GM06990 (cell line): ENCODE measurements around the gene CD93.

ENCODE experiments used
- DNase-seq: peaks from one replicate; pipeline ENCODE4 v3.0.0-alpha.2; 2011; ENCODE audit not compliant: insufficient read length; ENCODE audit errors: extremely low read depth
- H3K27me3 ChIP-seq: replicated peaks from 2 replicates; pipeline ENCODE4 v1.6.0; 2011; ENCODE audit warnings: low read length; ENCODE audit not compliant: control insufficient read depth, insufficient read depth
- H3K36me3 ChIP-seq: 2 replicates; pipeline ENCODE4 v1.5.1; 2011; ENCODE audit warnings: low read length; ENCODE audit not compliant: control insufficient read depth, insufficient read depth
- H3K4me3 ChIP-seq: replicated peaks from 2 replicates; pipeline ENCODE4 v1.5.1; 2011; ENCODE audit warnings: low read depth, mild to moderate bottlenecking, control low read depth, low read length
- TF ChIP-seq, protein P1 (sequence below): IDR thresholded peaks from 2 replicates; pipeline ENCODE4 v1.5.1; 2011; ENCODE audit warnings: low read length, control low read depth, mild to moderate bottlenecking, inconsistent platforms; ENCODE audit not compliant: insufficient read depth, poor library complexity, severe bottlenecking

CD93 gene

DNA sequence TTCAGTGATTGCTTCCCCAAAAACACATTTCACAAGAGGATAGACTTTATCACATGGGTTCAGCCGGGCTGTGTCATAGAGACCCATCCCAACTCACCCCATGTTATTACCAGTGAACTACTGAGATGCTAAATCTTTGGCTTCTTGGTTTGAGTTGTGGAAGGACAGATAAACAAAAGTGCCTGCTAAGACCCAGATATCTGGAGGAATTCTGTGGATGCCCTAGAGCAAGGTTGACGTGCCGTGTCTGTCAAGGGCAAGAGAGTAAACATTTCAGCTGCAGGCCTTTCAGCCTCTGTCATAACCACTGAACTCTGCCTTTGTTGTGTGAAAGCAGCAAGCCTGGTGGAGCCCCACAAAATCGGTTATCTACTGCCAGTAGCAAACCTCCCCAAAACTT, 25.5 kb downstream of the CD93 start:
- Histone ChIP-seq H3K27me3 (no peaks in the 10 kb centered on the region), H3K4me3 (no peak overlapping the region), H3K36me3 (no peaks in the 10 kb centered on the region)
- TF ChIP-seq, protein P1, sequence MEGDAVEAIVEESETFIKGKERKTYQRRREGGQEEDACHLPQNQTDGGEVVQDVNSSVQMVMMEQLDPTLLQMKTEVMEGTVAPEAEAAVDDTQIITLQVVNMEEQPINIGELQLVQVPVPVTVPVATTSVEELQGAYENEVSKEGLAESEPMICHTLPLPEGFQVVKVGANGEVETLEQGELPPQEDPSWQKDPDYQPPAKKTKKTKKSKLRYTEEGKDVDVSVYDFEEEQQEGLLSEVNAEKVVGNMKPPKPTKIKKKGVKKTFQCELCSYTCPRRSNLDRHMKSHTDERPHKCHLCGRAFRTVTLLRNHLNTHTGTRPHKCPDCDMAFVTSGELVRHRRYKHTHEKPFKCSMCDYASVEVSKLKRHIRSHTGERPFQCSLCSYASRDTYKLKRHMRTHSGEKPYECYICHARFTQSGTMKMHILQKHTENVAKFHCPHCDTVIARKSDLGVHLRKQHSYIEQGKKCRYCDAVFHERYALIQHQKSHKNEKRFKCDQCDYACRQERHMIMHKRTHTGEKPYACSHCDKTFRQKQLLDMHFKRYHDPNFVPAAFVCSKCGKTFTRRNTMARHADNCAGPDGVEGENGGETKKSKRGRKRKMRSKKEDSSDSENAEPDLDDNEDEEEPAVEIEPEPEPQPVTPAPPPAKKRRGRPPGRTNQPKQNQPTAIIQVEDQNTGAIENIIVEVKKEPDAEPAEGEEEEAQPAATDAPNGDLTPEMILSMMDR = no peak
- no peak for DNase-seq

GRCh38 chr20:23059846-23060245, 26.3 kb downstream of the CD93 start:
- no peaks in the 10 kb centered on the region for H3K36me3 ChIP-seq
- TF ChIP-seq, protein P1 = no peak
- no peak for DNase-seq
- no peaks in the 10 kb centered on the region for H3K27me3 ChIP-seq
- no peak overlapping the region for H3K4me3 ChIP-seq

- TF ChIP-seq, protein P1 = no peak
- Histone ChIP-seq H3K4me3 (no peak overlapping the region), H3K27me3 (no peaks in the 10 kb centered on the region), H3K36me3 (no peaks in the 10 kb centered on the region)
- no peak for DNase-seq
Measured at GRCh38 chr20:23059001-23059400, 27.1 kb downstream of the CD93 start.

GRCh38 chr20:23058240-23058639, 27.9 kb downstream of the CD93 start:
- H3K4me3 ChIP-seq = no peak overlapping the region
- DNase-seq = no peak
- H3K36me3 ChIP-seq = no peaks in the 10 kb centered on the region
- TF ChIP-seq, protein P1 = no peak
- H3K27me3 ChIP-seq = no peaks in the 10 kb centered on the region

DNA sequence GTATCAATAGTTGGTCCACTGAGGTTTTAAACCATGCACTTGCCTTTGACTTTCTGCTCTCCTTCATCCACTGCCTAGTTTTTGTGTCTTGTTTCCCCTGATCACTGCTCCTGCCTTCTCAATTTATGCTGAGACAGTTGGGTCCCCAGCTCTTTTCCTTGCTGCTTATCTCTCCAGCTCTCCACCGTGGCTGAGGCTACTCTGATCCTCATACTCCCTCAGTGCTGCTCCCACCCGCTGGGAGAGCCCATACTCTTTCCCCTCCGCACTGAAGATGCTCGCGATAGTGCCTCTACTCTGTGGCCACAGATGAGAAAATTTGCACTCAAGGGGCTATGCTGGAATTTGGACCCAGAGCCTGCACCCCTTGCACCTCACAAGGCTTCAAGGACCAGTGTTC, 33.2 kb downstream of the CD93 start:
- no peak for DNase-seq
- Histone ChIP-seq H3K27me3 (peaks cover 2% of the 10 kb centered on the region; the same call in 1 of the 2 replicates), H3K36me3 (no peaks in the 10 kb centered on the region), H3K4me3 (no peak overlapping the region)
- TF ChIP-seq, protein P1 = no peak
